HG03432 (cell line): ENCODE data around the gene TRIP11.

Source experiments
- ATAC-seq: cut with Tn5 transposase; IDR thresholded peaks from one replicate; pipeline ENCODE4 v1.9.1; 2021; ENCODE audit warnings: mild to moderate bottlenecking, moderate library complexity; ENCODE audit not compliant: unreplicated experiment

The TRIP11 gene

GRCh38 chr14:91961297-91962220 is 78.3 kb downstream of the TRIP11 start:
- no peak for ATAC-seq

DNA sequence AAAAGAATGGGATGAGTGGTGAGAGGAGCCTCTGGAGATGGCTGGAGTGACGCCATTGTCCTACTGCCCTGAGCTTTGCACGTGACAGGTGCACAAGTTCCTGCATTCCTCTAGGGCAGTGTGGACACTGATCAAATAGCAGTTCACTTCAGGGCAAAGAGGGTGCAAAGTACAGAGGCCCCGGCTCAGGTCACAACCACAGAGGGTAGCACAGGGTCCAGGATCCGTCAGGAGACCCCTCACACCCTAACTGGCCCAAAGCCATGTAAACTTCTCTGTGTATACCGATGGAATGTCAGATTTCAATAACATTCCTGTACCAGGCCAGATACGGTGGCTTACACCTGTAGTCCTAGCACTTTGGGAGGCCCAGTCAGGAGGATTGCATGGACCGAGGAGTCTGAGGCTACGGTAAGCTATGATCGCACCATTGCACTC is 82.0 kb downstream of the TRIP11 start:
- ATAC-seq, result no peak

DNA sequence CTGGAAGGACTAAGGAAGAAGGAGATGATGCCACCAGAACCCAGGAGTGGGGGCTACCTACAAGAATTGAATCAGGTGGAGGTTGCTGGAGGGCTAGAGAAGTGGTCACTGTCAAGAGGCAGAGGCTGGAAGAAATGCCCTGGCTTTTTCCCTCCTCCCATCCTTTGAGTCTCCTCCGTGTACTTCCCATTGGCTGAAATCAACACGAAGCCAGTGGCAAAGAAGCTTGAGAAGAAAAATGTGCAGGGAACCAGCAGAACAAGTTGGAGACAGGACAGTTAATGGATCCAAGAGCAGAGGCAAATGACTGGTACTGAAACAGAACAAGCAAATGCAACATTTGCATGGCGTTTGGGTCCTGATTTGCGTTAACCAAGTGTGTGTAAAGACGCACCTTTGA is 83.2 kb downstream of the TRIP11 start:
- ATAC-seq, result no peak

DNA sequence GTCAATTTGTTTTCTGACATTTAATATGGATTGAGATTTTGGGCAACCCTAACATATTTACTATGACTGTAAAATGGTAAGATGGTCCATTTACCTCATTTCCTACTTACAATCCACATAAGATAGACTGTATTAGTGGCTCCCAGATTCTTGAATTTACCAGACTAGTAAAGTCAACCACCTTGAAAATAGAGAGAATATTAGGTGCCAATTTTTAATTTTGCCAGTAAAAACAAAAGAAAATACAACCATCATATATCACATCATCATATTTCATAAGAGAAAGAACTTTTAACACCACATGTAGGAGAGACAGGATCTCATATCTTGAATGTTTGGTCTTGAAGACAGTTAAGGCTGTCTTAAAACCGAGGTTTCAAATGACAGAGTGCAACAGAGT is 84.7 kb downstream of the TRIP11 start:
- no peak for ATAC-seq

- no peak for ATAC-seq
Observed at GRCh38 chr14:91953170-91953985, 86.5 kb downstream of the TRIP11 start.

GRCh38 chr14:91947475-91948184 is 92.2 kb downstream of the TRIP11 start, which contains the start of gene FBLN5:
FBLN5 (minus strand) TSS chr14:91947694; CDS start chr14:91947229, 465 bp downstream.
- ATAC-seq, result no peak

DNA sequence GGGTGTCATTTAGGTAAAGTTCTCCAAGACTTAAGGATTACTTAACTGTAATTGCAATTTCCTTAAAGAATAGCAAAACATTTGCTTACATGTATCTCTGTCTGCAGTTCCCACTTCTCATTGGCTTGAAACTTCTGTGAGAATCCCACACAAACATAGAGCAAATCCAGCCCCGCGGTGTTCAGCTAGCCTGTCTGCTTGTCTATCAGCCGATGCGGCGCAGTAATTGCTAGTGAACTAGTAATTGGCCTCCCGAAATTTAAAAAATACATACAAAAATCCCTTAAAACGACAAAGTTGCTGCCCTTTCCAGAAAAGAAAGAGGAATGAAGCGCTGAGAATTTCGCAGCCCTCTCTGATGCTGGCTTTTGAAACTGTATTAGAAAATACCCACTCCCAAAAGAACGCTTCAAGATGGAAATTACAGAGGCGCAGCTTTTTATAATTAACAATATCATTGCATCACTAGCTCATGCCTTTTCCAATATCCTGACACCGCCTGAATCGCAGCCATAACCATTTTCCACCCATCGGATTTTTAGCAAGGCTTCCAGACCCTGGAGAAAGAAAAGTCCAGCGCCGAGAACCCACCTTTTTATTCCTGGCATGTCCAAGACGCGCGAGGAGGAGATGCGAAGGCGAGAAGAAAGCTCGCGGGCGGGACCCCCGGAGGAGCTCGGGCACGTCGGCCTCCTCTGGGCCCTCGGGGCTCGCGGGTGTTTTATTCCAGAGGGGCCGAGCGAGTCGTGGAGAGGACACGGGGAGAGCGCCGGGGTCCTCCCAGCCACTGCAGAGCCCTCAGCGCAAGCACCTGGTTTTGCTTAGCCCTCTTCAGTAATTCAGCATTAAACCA is 93.0 kb downstream of the TRIP11 start:
- no peak for ATAC-seq

DNA sequence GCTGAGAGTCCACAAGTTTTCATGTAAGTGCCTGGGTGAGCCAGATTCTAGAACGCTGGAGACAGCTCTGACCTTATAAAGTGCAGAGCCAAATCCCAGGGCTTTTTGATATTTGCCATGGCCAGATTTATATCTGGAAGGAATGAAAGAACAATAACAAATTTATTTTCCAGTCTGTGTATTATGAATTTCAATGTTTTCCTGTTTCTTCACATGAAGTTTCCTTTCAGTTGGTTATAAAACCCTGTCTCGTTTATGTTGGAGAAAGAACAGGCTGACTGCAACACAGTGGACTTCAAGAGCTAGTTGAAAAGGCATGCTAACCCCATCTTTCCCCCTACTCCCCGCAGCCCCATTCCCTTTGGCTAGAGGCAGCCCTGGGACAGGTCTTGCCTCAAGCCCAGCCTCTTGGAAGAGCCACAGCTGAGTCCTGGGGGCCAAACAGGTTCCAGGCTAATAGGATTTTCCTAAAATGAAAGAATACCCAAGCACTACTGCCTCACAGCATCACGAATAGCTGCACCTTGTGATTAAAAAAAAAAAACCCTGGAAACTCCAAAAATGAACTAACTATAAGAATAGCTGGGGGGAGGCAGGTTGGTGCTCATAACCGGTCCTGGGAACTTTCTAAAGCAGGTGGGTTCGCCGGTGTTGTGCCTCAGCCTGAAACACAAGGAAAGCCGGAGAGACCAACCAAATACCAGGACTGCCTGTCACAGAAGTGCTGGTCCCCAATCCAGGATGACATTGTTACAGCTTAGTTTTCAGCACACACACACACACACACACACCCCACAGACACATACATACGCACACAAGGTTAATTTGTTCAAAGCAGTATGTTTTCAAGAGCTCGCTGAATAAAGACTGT is 93.9 kb downstream of the TRIP11 start:
- no peak for ATAC-seq

- ATAC-seq, result no peak
Observed at GRCh38 chr14:91942946-91943345, 96.9 kb downstream of the TRIP11 start.

GRCh38 chr14:91942128-91942527 is 97.7 kb downstream of the TRIP11 start:
- no peak for ATAC-seq

DNA sequence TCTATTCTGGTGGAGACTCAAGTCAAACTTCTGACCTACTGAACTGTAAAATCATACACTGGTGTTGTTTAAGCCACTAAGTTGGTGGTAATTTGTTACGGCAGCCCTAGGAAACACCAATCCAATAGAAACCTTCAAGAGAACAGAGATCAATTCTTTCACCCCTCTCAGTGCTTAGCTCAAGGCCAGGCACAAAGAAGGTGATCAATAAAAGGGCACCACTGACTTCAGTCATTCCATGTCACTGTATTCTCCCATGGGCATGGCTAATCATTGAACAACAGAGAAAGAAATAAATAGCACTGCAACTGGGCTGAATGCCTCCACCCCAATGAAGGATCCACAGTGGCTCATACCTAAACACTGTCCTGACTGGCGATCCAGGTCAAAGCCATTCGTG is 99.7 kb downstream of the TRIP11 start:
- no peak for ATAC-seq

DNA sequence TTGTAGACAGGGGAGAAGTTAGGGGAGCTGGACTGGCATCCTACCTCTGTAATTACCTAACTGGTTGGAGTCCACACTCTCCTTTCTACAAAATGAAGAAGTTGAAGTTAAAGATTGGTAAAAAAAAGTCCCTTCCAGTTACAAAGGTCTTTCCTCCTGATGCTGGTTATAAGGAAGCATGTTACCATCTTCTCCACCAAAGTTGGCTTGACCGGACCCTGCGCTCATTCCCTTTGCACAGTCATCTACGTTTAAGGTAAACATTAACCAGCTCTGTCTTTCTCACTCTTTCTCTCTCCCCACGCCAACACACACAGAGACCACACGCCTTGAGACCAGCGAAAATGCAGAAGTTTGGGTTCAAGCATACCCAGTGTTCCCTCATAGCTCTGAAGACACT is 104.3 kb downstream of the TRIP11 start:
- ATAC-seq, result no peak

DNA sequence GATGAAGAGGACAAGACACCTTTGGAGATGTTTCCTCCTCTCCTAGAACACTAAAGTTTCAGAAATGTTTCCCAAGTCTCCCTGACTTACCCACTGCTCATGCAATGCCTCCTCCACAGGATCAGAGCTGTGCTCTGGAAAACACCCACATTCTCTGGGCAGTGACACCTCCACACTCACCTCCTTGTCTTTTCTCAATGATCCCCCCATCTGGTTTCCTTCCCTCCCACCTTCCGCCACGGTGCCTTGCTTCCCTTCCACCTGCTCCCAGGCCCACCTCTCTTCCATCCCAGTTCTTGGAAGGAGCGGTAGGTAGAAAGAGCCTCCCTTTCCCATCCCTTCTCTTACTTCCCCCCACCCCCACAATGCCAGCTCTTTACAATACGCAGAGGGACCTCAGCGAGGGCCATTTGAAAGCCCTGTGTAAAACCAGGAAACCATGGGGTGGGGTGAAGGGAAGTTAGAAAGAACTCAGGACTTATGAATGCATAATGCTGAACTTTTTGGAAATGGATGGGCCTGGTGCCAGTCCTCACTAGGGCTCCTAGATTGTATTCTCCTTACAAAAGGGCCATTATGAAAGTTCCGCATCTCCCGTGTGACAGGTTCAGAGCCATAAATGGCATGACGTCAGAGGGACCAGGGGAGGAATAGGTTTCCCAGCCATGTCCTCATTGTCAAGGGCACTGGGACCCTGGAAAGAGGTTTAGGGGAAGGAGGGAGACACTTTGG is 105.1 kb downstream of the TRIP11 start:
- ATAC-seq, result no peak

DNA sequence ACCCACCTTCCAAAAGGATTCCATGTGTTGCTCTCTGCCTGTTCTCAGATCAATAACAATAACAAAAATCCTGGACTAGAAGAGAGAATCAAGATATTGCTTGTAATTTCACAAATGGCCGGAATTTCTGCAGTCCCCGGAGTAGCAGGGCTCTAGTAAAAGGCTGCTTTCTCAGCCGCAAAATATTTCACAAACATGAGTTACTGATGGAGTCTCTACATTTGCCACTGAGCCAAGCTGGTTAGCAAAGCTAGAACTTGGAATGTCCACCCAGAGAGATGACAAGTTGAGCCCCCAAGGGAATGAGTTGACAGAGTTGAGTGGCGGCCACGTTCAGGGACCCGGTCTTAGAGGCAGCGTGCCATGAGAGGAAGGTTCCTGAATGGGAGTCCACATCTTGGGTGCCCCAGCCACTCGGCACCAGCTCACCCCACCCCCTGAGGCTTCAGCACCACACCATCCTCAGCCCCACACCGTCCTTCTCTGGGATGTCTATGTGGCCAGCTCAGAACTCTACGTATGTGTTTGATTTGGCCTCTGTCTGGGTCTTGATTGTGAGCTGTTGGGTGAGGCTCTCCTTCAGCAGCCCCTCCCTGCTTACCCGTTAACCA is 108.3 kb downstream of the TRIP11 start:
- ATAC-seq, result no peak

DNA sequence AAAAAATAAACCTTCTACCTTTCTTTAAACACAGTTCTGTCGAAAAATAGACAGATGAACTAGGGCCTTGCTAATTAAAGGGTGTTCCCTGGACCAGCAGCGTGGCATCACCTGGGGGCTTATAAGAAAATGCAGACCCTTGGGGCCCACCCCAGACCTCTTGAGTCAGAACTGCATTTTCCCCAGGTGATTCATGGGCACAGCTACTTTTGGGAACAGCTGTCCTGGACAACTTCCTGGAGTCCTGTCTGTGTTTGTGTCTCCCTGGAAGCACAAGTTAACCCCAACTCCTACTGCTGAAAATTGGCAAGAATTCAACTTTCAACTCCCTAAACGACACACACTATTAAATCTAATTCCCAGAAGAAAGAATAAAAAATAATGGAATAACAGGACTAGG is 110.2 kb downstream of the TRIP11 start:
- ATAC-seq, result no peak

- ATAC-seq, result no peak
Observed at GRCh38 chr14:91927800-91928199, 112.1 kb downstream of the TRIP11 start.

DNA sequence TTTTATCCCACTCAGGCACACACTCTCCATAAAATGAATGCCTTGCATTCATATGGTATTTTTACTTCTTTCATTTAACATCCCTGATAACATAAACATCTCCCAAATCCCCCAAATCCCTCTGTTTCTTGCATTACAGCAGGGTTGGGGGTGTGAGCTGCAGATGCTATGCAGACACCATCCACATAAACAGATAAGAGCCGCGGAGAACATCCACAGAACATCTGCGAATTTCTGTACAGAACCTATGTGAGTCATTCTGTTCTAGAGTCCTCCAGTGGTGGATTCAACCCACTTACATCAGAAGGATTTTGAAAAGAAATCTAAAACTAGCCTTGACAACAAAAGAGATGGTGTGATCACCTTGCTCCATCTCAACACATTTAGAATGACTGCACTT is 112.7 kb downstream of the TRIP11 start:
- no peak for ATAC-seq
